H1 (cell line): ENCODE results near the gene ATP6V0A1. TPM values are rescaled to one million over a fixed set of nuclear protein-coding genes. Genes with fewer than 3 reads are reported as not detected.

Experiments used
- CTCF ChIA-PET: fragments of 300-600 bp; sonication (Branson Sonifier 250); formaldehyde crosslinking; loops from one replicate; lab custom pipeline; 2021; ENCODE audit not compliant: partially characterized antibody; lab: Charles Lee
- POLR2A ChIA-PET: fragments of 300-600 bp; sonication (Branson Sonifier 250); formaldehyde crosslinking; loops from one replicate; lab custom pipeline; 2021; ENCODE audit warnings: inconsistent platforms; ENCODE audit not compliant: partially characterized antibody; lab: Charles Lee
- DNase-seq, 2 experiments: peaks; one replicate each; pipeline versions ENCODE4 v3.0.0 to v3.0.0-alpha.2; 2010 to 2022; ENCODE audit warnings: low spot score in 2 of 2, low read depth in 1 of 2, mixed read lengths in 1 of 2
- FAIRE-seq: peaks from 2 replicates; lab custom pipeline; 2011; peaks lifted over from hg19 to GRCh38; lab: Jason Lieb, UNC
- H2AFZ ChIP-seq: 2 replicates; pipeline ENCODE4 v1.8.1; 2012; ENCODE audit warnings: low read length, inconsistent platforms
- H2AK5ac ChIP-seq: 2 replicates; pipeline ENCODE4 v1.6.1; 2013; ENCODE audit warnings: low read depth, low read length
- H2BK120ac ChIP-seq: replicated peaks from 2 replicates; pipeline ENCODE3; 2013; ENCODE audit warnings: low read depth, low read length, inconsistent platforms
- H2BK12ac ChIP-seq: 2 replicates; pipeline ENCODE4 v1.6.1; 2013; ENCODE audit warnings: low read depth, low read length
- H2BK15ac ChIP-seq: 2 replicates; pipeline ENCODE4 v1.6.1; 2013; ENCODE audit warnings: low read length
- H2BK20ac ChIP-seq: 2 replicates; pipeline ENCODE4 v1.6.1; 2013; ENCODE audit warnings: low read length
- H2BK5ac ChIP-seq: 2 replicates; pipeline ENCODE4 v1.6.1; 2013; ENCODE audit warnings: low read depth, low read length
- H3K14ac ChIP-seq: 2 replicates; pipeline ENCODE4 v1.6.1; 2013; ENCODE audit warnings: inconsistent platforms; ENCODE audit not compliant: insufficient read length
- H3K18ac ChIP-seq: 2 replicates; pipeline ENCODE4 v1.6.1; 2013; ENCODE audit warnings: low read length; ENCODE audit errors: extremely low read depth
- H3K23ac ChIP-seq: 2 replicates; pipeline ENCODE4 v1.6.1; 2013; ENCODE audit warnings: inconsistent platforms; ENCODE audit not compliant: insufficient read length
- H3K23me2 ChIP-seq: 2 replicates; pipeline ENCODE4 v1.6.1; 2013; ENCODE audit warnings: low read depth, low read length
- H3K27ac ChIP-seq: 2 replicates; pipeline ENCODE4 v1.6.1; 2011; ENCODE audit warnings: low read depth, low read length, inconsistent platforms
- H3K27me3 ChIP-seq, 4 experiments: replicated peaks in 1 of 4; 1 replicate in 1 of 4; 2 replicates in 3 of 4; pipeline versions ENCODE4 v1.6.1 to v1.8.1; 2011 to 2013; ENCODE audit warnings: low read length in 3 of 4, mild to moderate bottlenecking in 3 of 4, inconsistent platforms in 2 of 4, mixed read lengths in 2 of 4, moderate library complexity in 1 of 4; ENCODE audit not compliant: control insufficient read depth in 3 of 4, insufficient read depth in 3 of 4; ENCODE audit errors: extremely low read depth in 1 of 4
- H3K36me3 ChIP-seq, 4 experiments: 2 replicates each; pipeline versions ENCODE4 v1.6.1 to v1.8.1; 2011 to 2013; ENCODE audit warnings: mild to moderate bottlenecking in 4 of 4, low read length in 3 of 4, moderate library complexity in 2 of 4, control low read depth in 1 of 4, inconsistent platforms in 1 of 4; ENCODE audit not compliant: insufficient read depth in 4 of 4, control insufficient read depth in 2 of 4
- H3K4ac ChIP-seq: replicated peaks from 2 replicates; pipeline ENCODE3; 2013; ENCODE audit warnings: low read length, low read depth, mixed read lengths, inconsistent platforms; ENCODE audit not compliant: insufficient read length
- H3K4me1 ChIP-seq, 4 experiments: replicated peaks in 1 of 4; 1 replicate in 1 of 4; 2 replicates in 3 of 4; pipeline versions ENCODE4 v1.6.1 to v1.8.1; 2011 to 2013; ENCODE audit warnings: low read length in 3 of 4, inconsistent platforms in 2 of 4, mixed read lengths in 1 of 4; ENCODE audit not compliant: insufficient read depth in 4 of 4, control insufficient read depth in 3 of 4
- H3K4me2 ChIP-seq, 2 experiments: 2 replicates each; pipeline versions ENCODE4 v1.6.1 to v1.8.1; 2011 to 2013; ENCODE audit warnings: low read depth in 2 of 2, low read length in 2 of 2, control low read depth in 1 of 2, inconsistent platforms in 1 of 2, mild to moderate bottlenecking in 1 of 2; ENCODE audit not compliant: insufficient read depth in 1 of 2
- H3K4me3 ChIP-seq, 4 experiments: fragments of 200-600, 300-600 bp in 1 of 4; sonication (generic), shearing (Covaris generic), sonication (Bioruptor Twin) in 1 of 4; 2 replicates each; pipeline versions ENCODE4 v1.5.1 to v1.8.1; 2011 to 2016; ENCODE audit warnings: low read length in 4 of 4, low read depth in 3 of 4, control low read depth in 2 of 4, inconsistent platforms in 2 of 4, mild to moderate bottlenecking in 2 of 4, mixed read lengths in 1 of 4, moderate library complexity in 1 of 4; ENCODE audit not compliant: insufficient read depth in 2 of 4; ENCODE audit errors: extremely low read depth in 1 of 4
- H3K56ac ChIP-seq: replicated peaks from 2 replicates; pipeline ENCODE3; 2013; ENCODE audit warnings: low read depth, mild to moderate bottlenecking, mixed read lengths, low read length, inconsistent platforms; ENCODE audit not compliant: insufficient read length
- H3K79me1 ChIP-seq: 2 replicates; pipeline ENCODE4 v1.6.1; 2013; ENCODE audit warnings: low read depth, low read length, control low read depth
- H3K79me2 ChIP-seq, 2 experiments: 2 replicates each; pipeline versions ENCODE4 v1.6.1 to v1.8.1; 2012 to 2013; ENCODE audit warnings: low read length in 2 of 2, mild to moderate bottlenecking in 2 of 2, inconsistent platforms in 1 of 2; ENCODE audit not compliant: insufficient read depth in 2 of 2, control insufficient read depth in 1 of 2
- H3K9ac ChIP-seq, 4 experiments: replicated peaks in 1 of 4; 1 replicate in 1 of 4; 2 replicates in 3 of 4; pipeline versions ENCODE4 v1.6.1 to v1.8.1; 2011 to 2013; ENCODE audit warnings: low read depth in 3 of 4, low read length in 3 of 4, control low read depth in 2 of 4, mild to moderate bottlenecking in 2 of 4, moderate library complexity in 2 of 4, inconsistent platforms in 1 of 4; ENCODE audit errors: extremely low read depth in 1 of 4
- H3K9me3 ChIP-seq, 2 experiments: 2 replicates each; pipeline versions ENCODE4 v1.6.1 to v1.8.1; 2012 to 2013; ENCODE audit warnings: mild to moderate bottlenecking in 2 of 2, moderate library complexity in 2 of 2, control low read depth in 1 of 2, inconsistent platforms in 1 of 2, low read depth in 1 of 2, low read length in 1 of 2, mixed read lengths in 1 of 2; ENCODE audit not compliant: insufficient read depth in 2 of 2
- H4K20me1 ChIP-seq, 2 experiments: replicated peaks in 1 of 2; 2 replicates each; pipeline versions ENCODE3 to v1.8.1; 2011 to 2013; ENCODE audit warnings: inconsistent platforms in 2 of 2, low read length in 2 of 2, mild to moderate bottlenecking in 1 of 2; ENCODE audit not compliant: insufficient read depth in 2 of 2, control insufficient read depth in 1 of 2
- H4K5ac ChIP-seq: 2 replicates; pipeline ENCODE4 v1.6.1; 2013; ENCODE audit warnings: low read length, low read depth, mixed read lengths, inconsistent platforms; ENCODE audit not compliant: insufficient read length
- H4K8ac ChIP-seq: 2 replicates; pipeline ENCODE4 v1.8.0; 2013; ENCODE audit warnings: mild to moderate bottlenecking, moderate library complexity, low read length, inconsistent platforms; ENCODE audit not compliant: insufficient read depth; ENCODE audit errors: extremely low read depth
- H4K91ac ChIP-seq: replicated peaks from 2 replicates; pipeline ENCODE3; 2013; ENCODE audit warnings: low read length, mixed read lengths, inconsistent platforms; ENCODE audit not compliant: insufficient read length
- CHD2 ChIP-seq: IDR thresholded peaks from 2 replicates; pipeline ENCODE4 v1.6.1; 2012; ENCODE audit warnings: low read length, improper control_type of control experiment
- JUND ChIP-seq: IDR thresholded peaks from 2 replicates; pipeline ENCODE4 v1.6.1; 2011; ENCODE audit warnings: mild to moderate bottlenecking, improper control_type of control experiment, low read length
- RAD21 ChIP-seq, 2 experiments: IDR thresholded peaks in 1 of 2; conservative IDR thresholded peaks in 1 of 2; 2 replicates each; pipeline ENCODE4 v1.6.1; 2011; ENCODE audit warnings: low read depth in 2 of 2, low read length in 2 of 2, improper control_type of control experiment in 1 of 2, inconsistent platforms in 1 of 2, mild to moderate bottlenecking in 1 of 2, moderate library complexity in 1 of 2
- RBBP5 ChIP-seq: IDR thresholded peaks from 2 replicates; pipeline ENCODE4 v1.7.1; 2012; ENCODE audit warnings: low read depth, mild to moderate bottlenecking, inconsistent platforms, low read length, moderate library complexity, borderline replicate concordance
- RFX5 ChIP-seq: IDR thresholded peaks from 2 replicates; pipeline ENCODE4 v1.6.1; 2011; ENCODE audit warnings: low read depth, low read length, improper control_type of control experiment, borderline replicate concordance
- SAP30 ChIP-seq: fragments of 300-600 bp; sonication (generic); IDR thresholded peaks from 2 replicates; pipeline ENCODE4 v1.7.1; 2012; ENCODE audit warnings: low read length, moderate library complexity, mild to moderate bottlenecking, inconsistent platforms; ENCODE audit not compliant: insufficient read depth, insufficient replicate concordance
- SIN3A ChIP-seq, 2 experiments: IDR thresholded peaks in 1 of 2; conservative IDR thresholded peaks in 1 of 2; 2 replicates each; pipeline ENCODE4 v1.6.1; 2011 to 2012; ENCODE audit warnings: low read length in 2 of 2, improper control_type of control experiment in 1 of 2, low read depth in 1 of 2, mild to moderate bottlenecking in 1 of 2
- TEAD4 ChIP-seq: IDR thresholded peaks from 2 replicates; pipeline ENCODE4 v1.6.1; 2012; ENCODE audit warnings: low read depth, low read length, inconsistent platforms, mixed read lengths
- YY1 ChIP-seq: IDR thresholded peaks from 2 replicates; pipeline ENCODE4 v1.6.1; 2011; ENCODE audit warnings: low read depth, mild to moderate bottlenecking, low read length
- WGBS, 2 experiments: shearing (Covaris generic) in 1 of 2; methylation state at CpG; one replicate each; pipeline versions ENCODE4 v1.1.6 to v1.1.7; 2013 to 2015; ENCODE audit warnings: low lambda C conversion rate in 2 of 2, mixed read lengths in 2 of 2, inconsistent platforms in 1 of 2, low coverage in 1 of 2, missing lambda C conversion rate in 1 of 2; ENCODE audit not compliant: insufficient replicate concordance in 2 of 2, insufficient coverage in 1 of 2, insufficient read length in 1 of 2; ENCODE audit errors: extremely low coverage in 1 of 2, missing lambda C conversion rate in 1 of 2; 5-methylcytosine and 5-hydroxymethylcytosine counted together
- polyA plus RNA-seq, 7 experiments: library from polyadenylated mRNA; depleted of rRNA in 3 of 7; stranded (reverse) in 5 of 7; unstranded in 2 of 7; fragments of >200 nt in 5 of 7; fragments of 200-250 nt in 2 of 7; gene quantifications; 1 replicate in 5 of 7; 2 replicates in 1 of 7; 4 replicates in 1 of 7; pipeline versions ENCODE4 v1.2.1 to v1.2.3, GENCODE V29; 2011 to 2013; ENCODE audit warnings: missing spikeins in 2 of 7, mixed read lengths in 2 of 7
- total RNA-seq: library from RNA; stranded (reverse); fragmentation: NEBNext Ultra II Directional; extraction: Animal tissue kit (Norgen Biotek cat#: 25700); gene quantifications from 2 replicates; pipeline ENCODE4 v1.2.1, GENCODE V29; 2021
- TF ChIP-seq, protein P1 (sequence below): IDR thresholded peaks from 2 replicates; pipeline ENCODE4 v1.6.1; 2012; ENCODE audit warnings: inconsistent platforms

Gene ATP6V0A1
- total and polyA plus RNA-seq, 2 of the 8 experiments (the other 6 are each of a cell fraction or from before 2014, with no cell fraction given): 55.3 to 63.4 TPM

DNA sequence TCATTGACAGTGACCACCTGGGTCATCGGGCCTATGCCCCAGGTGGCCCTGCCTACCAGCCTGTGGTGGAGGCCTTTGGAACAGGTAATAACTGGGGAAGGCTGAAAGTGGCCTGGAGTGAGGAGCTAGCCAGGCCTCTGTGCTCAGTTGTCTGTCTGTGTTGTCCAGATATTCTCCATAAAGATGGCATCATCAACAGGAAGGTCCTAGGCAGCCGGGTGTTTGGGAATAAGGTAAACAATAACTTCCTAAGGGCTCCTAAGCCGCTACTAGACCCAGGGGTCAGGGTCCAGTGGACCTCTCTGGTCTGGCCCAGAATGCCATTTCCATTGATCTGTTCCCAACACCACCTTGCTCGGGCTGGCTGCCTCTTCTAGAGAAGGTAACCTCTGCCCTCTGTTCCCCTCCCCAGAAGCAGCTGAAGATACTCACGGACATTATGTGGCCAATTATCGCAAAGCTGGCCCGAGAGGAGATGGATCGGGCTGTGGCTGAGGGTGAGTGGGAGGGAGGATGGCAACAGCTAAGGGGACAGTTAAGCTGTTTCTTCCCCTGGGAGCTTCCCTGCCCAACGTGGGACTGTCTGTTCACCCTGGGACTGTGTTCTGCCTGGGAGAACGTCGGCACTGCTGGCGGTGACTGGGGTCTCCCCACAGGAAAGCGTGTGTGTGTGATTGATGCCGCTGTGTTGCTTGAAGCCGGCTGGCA, 106.3 kb downstream of the ATP6V0A1 start:
- Histone ChIP-seq H3K79me2 (peaks cover 9 to 22% of the 10 kb centered on the region in 2 experiments; a peak in 3 of 4 replicates), H3K4ac (no peak overlapping the region), H3K79me1 (peaks cover 17% of the 10 kb centered on the region), H2BK12ac (no peak overlapping the region), H2BK15ac (no peak overlapping the region), H3K4me3 (no peak overlapping the region), H3K4me2 (no peak overlapping the region), H4K8ac (no peak overlapping the region), H3K27me3 (no peaks in the 10 kb centered on the region), H3K23me2 (peaks cover 18% of the 10 kb centered on the region), H2BK20ac (no peak overlapping the region), H3K18ac (no peak overlapping the region), H3K36me3 (peaks cover 11 to 28% (median 24%) of the 10 kb centered on the region in 4 experiments), H2BK5ac (no peak overlapping the region), H2BK120ac (no peak overlapping the region), H3K9ac (no peak overlapping the region), H3K14ac (no peak overlapping the region), H3K27ac (no peak overlapping the region), H4K91ac (no peak overlapping the region), H3K4me1 (peaks cover 0 to 21% (median 9%) of the 10 kb centered on the region in 4 experiments; a peak in 5 of 7 replicates), H2AFZ (no peak overlapping the region), H3K23ac (no peak overlapping the region), H4K5ac (no peak overlapping the region), H3K56ac (no peak overlapping the region), H2AK5ac (no peak overlapping the region), H4K20me1 (peaks cover 0 to 1% of the 10 kb centered on the region in 2 experiments), H3K9me3 (no peaks in the 10 kb centered on the region)
- WGBS, 2 experiments: 92% methylated on average over 15 of the region's 15 CpGs; no CpG with 5 or more reads in 1 of the 2 experiments
- FAIRE-seq: no peak
- DNase-seq: no peak
- ChIA-PET CTCF (interaction anchor here (1.1 to 3.9 kb wide), 4 partner anchors 11 to 44 kb away, joined by 3 to 22 read pairs (median 10); partner anchors contain the start of genes HSD17B1 and PSMC3IP), POLR2A (interaction anchor here (0.6 to 8.1 kb wide), 4 partner anchors 11 to 174 kb away, joined by 3 to 74 read pairs (median 9); partner anchors contain the start of genes HSD17B1 and PSMC3IP)
- TF ChIP-seq TEAD4 (no peak), CHD2 (no peak), RFX5 (no peak), JUND (no peak), SAP30 (no peak), YY1 (no peak), RAD21 (IDR thresholded peaks at IDR 0.05 in 1 of 2, conservative IDR thresholded peaks at IDR 0.05 in 1 of 2; ENCODE audit: low read depth in 2 of 2, low read length in 2 of 2) (no peak), SIN3A (conservative IDR thresholded peaks at IDR 0.05 in 1 of 2, IDR thresholded peaks at IDR 0.05 in 1 of 2; ENCODE audit: low read depth in 1 of 2, low read length in 2 of 2) (no peak), RBBP5 (no peak)
- TF ChIP-seq, protein P1, sequence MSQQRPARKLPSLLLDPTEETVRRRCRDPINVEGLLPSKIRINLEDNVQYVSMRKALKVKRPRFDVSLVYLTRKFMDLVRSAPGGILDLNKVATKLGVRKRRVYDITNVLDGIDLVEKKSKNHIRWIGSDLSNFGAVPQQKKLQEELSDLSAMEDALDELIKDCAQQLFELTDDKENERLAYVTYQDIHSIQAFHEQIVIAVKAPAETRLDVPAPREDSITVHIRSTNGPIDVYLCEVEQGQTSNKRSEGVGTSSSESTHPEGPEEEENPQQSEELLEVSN: no peak
